Parathyroid adenoma (tissue), 2 donors: ENCODE measurements around the gene ST6GALNAC3.

Experiments used
- H2AFZ ChIP-seq: fragments of 300-600 bp; sonication (generic); one replicate; pipeline ENCODE4 v1.7.0; 2017; ENCODE audit warnings: antibody characterized with exemption, mild to moderate bottlenecking
- H3K27ac ChIP-seq: fragments of 300-600 bp; sonication (generic); one replicate; pipeline ENCODE4 v1.7.0; 2017
- H3K27me3 ChIP-seq: fragments of 300-600 bp; sonication (generic); one replicate; pipeline ENCODE4 v1.7.0; 2017; ENCODE audit warnings: low read length; ENCODE audit not compliant: control insufficient read depth, insufficient read depth
- H3K36me3 ChIP-seq: fragments of 300-600 bp; sonication (generic); one replicate; pipeline ENCODE4 v1.7.0; 2017; ENCODE audit warnings: low read length; ENCODE audit not compliant: control insufficient read depth, insufficient read depth
- H3K4me1 ChIP-seq: fragments of 300-600 bp; sonication (generic); one replicate; pipeline ENCODE4 v1.7.0; 2017; ENCODE audit warnings: control low read depth
- H3K4me2 ChIP-seq: fragments of 300-600 bp; sonication (generic); one replicate; pipeline ENCODE4 v1.7.0; 2017; ENCODE audit warnings: low read length
- H3K4me3 ChIP-seq: fragments of 300-600 bp; sonication (generic); one replicate; pipeline ENCODE4 v1.7.0; 2017; ENCODE audit warnings: low read depth, low read length
- H3K79me2 ChIP-seq: fragments of 300-600 bp; sonication (generic); one replicate; pipeline ENCODE4 v1.7.0; 2017; ENCODE audit warnings: control low read depth
- H3K9ac ChIP-seq: fragments of 300-600 bp; sonication (generic); one replicate; pipeline ENCODE4 v1.7.0; 2017; ENCODE audit warnings: mild to moderate bottlenecking
- H3K9me3 ChIP-seq: fragments of 300-600 bp; sonication (generic); one replicate; pipeline ENCODE4 v1.7.0; 2017; ENCODE audit warnings: low read length; ENCODE audit not compliant: control insufficient read depth
- TF ChIP-seq, protein P1 (sequence below): fragments of 300-600 bp; sonication (generic); IDR thresholded peaks from one replicate; pipeline ENCODE4 v1.7.0; 2017; ENCODE audit warnings: antibody characterized with exemption, mild to moderate bottlenecking
- donor health status: primary hyperparathyroidism.

The ST6GALNAC3 gene

DNA sequence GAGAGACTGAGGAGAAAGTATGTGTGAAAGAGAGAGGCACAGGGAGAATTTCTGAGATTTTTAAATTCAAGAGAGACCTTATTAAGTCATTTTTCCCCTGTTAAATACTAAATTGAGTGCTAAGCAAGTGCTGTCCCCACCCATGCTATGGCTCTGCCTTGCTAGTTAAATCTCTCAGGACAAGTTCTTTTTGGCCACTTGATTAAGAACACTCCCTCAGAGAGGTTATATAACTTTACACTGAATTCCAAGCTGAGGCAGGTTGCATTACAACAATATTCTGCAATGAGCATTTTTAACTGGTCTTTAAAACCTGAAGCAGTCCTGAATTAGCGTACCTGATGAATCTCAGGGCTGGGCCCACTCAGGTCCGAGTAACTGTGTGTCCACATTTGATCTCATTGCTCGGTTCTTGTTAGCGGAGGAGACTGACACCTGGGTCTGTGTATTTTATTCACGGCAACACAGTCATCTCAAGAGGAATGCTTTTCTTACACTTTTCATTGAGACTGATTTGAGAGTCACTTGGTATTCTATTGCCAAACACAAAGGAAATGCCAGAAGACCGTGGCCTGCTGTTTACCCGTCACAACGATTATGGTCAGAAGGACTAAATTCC is 605.1 kb downstream of the ST6GALNAC3 start:
- H3K79me2 ChIP-seq: no peaks in the 10 kb centered on the region
- no peaks in the 10 kb centered on the region for H3K27me3 ChIP-seq
- H3K4me3 ChIP-seq: no peak overlapping the region
- H2AFZ ChIP-seq: no peak overlapping the region
- H3K4me2 ChIP-seq: no peak overlapping the region
- H3K9me3 ChIP-seq: no peaks in the 10 kb centered on the region
- H3K9ac ChIP-seq: no peak overlapping the region
- TF ChIP-seq, protein P1, sequence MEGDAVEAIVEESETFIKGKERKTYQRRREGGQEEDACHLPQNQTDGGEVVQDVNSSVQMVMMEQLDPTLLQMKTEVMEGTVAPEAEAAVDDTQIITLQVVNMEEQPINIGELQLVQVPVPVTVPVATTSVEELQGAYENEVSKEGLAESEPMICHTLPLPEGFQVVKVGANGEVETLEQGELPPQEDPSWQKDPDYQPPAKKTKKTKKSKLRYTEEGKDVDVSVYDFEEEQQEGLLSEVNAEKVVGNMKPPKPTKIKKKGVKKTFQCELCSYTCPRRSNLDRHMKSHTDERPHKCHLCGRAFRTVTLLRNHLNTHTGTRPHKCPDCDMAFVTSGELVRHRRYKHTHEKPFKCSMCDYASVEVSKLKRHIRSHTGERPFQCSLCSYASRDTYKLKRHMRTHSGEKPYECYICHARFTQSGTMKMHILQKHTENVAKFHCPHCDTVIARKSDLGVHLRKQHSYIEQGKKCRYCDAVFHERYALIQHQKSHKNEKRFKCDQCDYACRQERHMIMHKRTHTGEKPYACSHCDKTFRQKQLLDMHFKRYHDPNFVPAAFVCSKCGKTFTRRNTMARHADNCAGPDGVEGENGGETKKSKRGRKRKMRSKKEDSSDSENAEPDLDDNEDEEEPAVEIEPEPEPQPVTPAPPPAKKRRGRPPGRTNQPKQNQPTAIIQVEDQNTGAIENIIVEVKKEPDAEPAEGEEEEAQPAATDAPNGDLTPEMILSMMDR: no peak
- no peak overlapping the region for H3K27ac ChIP-seq
- no peaks in the 10 kb centered on the region for H3K36me3 ChIP-seq
- peaks cover 3% of the 10 kb centered on the region for H3K4me1 ChIP-seq

DNA sequence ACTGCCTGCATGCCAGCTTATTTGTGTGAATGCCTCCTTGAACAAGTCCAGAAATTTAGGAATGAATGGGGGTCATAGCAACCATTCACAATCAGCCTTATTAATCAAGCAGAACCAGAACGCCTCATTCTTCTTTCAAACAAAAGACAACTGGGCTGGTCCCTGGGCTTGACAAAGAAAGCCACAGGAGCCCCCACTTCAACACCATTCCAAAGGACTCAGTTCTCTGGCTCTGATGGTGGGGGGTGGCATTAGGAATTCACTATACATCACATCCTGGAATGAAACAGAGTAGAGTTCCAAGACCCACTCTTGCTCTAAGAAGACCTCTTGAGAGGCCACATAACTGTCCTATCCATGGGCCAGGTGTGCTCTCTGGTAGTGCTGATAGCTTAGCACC is 606.1 kb downstream of the ST6GALNAC3 start:
- no peaks in the 10 kb centered on the region for H3K36me3 ChIP-seq
- peaks cover 3% of the 10 kb centered on the region for H3K4me1 ChIP-seq
- no peak overlapping the region for H3K4me2 ChIP-seq
- H2AFZ ChIP-seq: no peak overlapping the region
- H3K27ac ChIP-seq: no peak overlapping the region
- H3K79me2 ChIP-seq: no peaks in the 10 kb centered on the region
- H3K9me3 ChIP-seq: no peaks in the 10 kb centered on the region
- H3K27me3 ChIP-seq: no peaks in the 10 kb centered on the region
- H3K4me3 ChIP-seq: no peak overlapping the region
- TF ChIP-seq, protein P1: no peak
- H3K9ac ChIP-seq: no peak overlapping the region

DNA sequence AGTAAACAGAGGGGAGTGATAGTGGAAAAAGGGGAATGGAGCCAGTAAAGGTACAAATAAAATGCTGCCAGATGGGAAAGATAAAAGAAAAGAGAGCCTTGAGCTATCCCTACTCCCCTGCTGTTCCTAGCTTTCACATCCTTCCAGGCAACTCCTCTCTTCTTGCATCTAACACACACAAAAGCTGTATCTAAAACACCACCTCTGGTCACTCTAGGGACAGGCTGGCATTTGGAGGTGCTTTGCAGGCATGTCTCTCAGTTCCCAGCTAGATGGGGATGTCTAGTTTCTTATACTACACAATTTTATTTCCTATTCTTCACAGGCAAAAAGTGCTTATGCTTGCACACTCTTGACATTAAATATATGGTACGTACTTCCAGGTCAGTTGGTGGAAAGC is 607.6 kb downstream of the ST6GALNAC3 start:
- Histone ChIP-seq H3K79me2 (no peaks in the 10 kb centered on the region), H3K9me3 (no peaks in the 10 kb centered on the region), H3K4me2 (no peak overlapping the region), H3K4me3 (no peak overlapping the region), H2AFZ (no peak overlapping the region), H3K9ac (no peak overlapping the region), H3K36me3 (no peaks in the 10 kb centered on the region), H3K27me3 (no peaks in the 10 kb centered on the region), H3K27ac (no peak overlapping the region), H3K4me1 (peaks cover 3% of the 10 kb centered on the region)
- TF ChIP-seq, protein P1: no peak
